Measurements from ENCODE around the gene NFYA. TPM values are rescaled to one million over a fixed set of nuclear protein-coding genes. Genes with fewer than 3 reads are reported as not detected.
A peak's percentile ranks its signal among the peaks of the same experiment; 100 is the strongest.

Gene NFYA
- total and polyA plus RNA-seq, 3 experiments from 2014 or later: 26.3 to 34.9 (median 34.5) TPM

- Mint-ChIP-seq H3K27me3 (peaks cover 0 to 2% of the 10 kb centered on the region in 2 donors), H3K4me1 (peaks cover 6 to 9% (median 7%) of the 10 kb centered on the region in 3 donors), H3K4me3 (no peak overlapping the region), H3K9me3 (no peaks in the 10 kb centered on the region), H3K27ac (no peak overlapping the region), H3K36me3 (peaks cover 0 to 5% (median 4%) of the 10 kb centered on the region in 3 donors)
- H3K36me3 ChIP-seq (ENCODE audit: insufficient read depth, low read length): no peaks in the 10 kb centered on the region
- no peak for DNase-seq
- H3K4me1 ChIP-seq (ENCODE audit: insufficient read depth, low read length): peaks cover 6% of the 10 kb centered on the region
- H3K27ac ChIP-seq (ENCODE audit: low read depth, low read length): no peak overlapping the region
- CTCF ChIA-PET: no interaction called here
- H3K27me3 ChIP-seq (ENCODE audit: insufficient read depth, low read length, poor library complexity, severe bottlenecking): no peaks in the 10 kb centered on the region
- POLR2A ChIA-PET: no interaction called here
- H3K9me3 ChIP-seq (ENCODE audit: low read length): no peaks in the 10 kb centered on the region
- H3K4me3 ChIP-seq (ENCODE audit: low read length): no peak overlapping the region
These were observed 39.0 kb upstream of the NFYA start for GRCh38 chr6:41033776-41034175.

DNA sequence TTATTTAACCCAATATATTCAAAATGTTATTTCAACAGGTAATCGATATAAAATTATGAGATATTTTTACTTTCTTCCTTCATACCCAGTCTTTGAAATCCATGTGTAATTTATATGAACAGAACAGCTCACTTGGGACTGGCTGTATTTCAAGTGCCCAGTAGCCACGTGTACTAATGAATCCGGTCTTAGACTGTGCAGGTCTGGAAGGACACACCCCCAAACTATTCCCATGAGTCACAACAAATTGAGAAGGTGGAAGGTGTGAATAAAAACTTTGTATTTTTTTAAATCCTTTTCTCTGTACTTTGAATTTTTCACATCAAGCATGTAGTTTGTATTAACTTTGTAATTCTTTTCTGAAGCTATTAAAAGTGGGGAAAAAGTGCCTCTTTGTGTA is 36.6 kb upstream of the NFYA start:
- Histone ChIP-seq H3K27me3 (ENCODE audit: insufficient read depth, low read length, poor library complexity, severe bottlenecking) (no peaks in the 10 kb centered on the region), H3K4me3 (ENCODE audit: low read length) (no peak overlapping the region), H3K27ac (ENCODE audit: low read depth, low read length) (no peak overlapping the region), H3K4me1 (ENCODE audit: insufficient read depth, low read length) (no peaks in the 10 kb centered on the region), H3K9me3 (ENCODE audit: low read length) (no peaks in the 10 kb centered on the region), H3K36me3 (ENCODE audit: insufficient read depth, low read length) (no peaks in the 10 kb centered on the region)
- ChIA-PET CTCF (interaction anchor here (1.9 to 3.0 kb wide), 2 partner anchors 8 to 17 kb away, joined by 4 to 27 read pairs; no protein-coding TSS in a partner anchor), POLR2A (interaction anchor here (1.2 kb wide), 1 partner anchor 8 kb away, joined by 4 read pairs; no protein-coding TSS in a partner anchor)
- no peak overlapping the region for H3K4me3 Mint-ChIP-seq
- H3K27ac Mint-ChIP-seq: peak overlapping the region in 3 of 8 donors; percentile 61 to 79 (median 62)
- H3K9me3 Mint-ChIP-seq: no peaks in the 10 kb centered on the region
- peaks cover 0 to 4% (median 2%) of the 10 kb centered on the region in 3 donors for H3K36me3 Mint-ChIP-seq
- peaks cover 0 to under 1% (median 0%) of the 10 kb centered on the region in 3 donors for H3K4me1 Mint-ChIP-seq
- no peak for DNase-seq
- peaks cover 0 to 2% of the 10 kb centered on the region in 2 donors for H3K27me3 Mint-ChIP-seq

GRCh38 chr6:41036601-41037000 is 36.2 kb upstream of the NFYA start:
- H3K4me1 ChIP-seq (ENCODE audit: insufficient read depth, low read length): no peaks in the 10 kb centered on the region
- no peaks in the 10 kb centered on the region for H3K9me3 ChIP-seq (ENCODE audit: low read length)
- peaks cover 0 to 2% of the 10 kb centered on the region in 2 donors for H3K27me3 Mint-ChIP-seq
- no peaks in the 10 kb centered on the region for H3K9me3 Mint-ChIP-seq
- POLR2A ChIA-PET: interaction anchor here (1.2 kb wide), 1 partner anchor 8 kb away, joined by 4 read pairs; no protein-coding TSS in a partner anchor
- no peak overlapping the region for H3K4me3 ChIP-seq (ENCODE audit: low read length)
- no peak overlapping the region for H3K27ac ChIP-seq (ENCODE audit: low read depth, low read length)
- CTCF ChIA-PET: interaction anchor here (1.0 to 3.0 kb wide), 4 partner anchors 8 to 38 kb away, joined by 3 to 27 read pairs (median 4); no protein-coding TSS in a partner anchor
- H3K27ac Mint-ChIP-seq: peak overlapping the region in 2 of 8 donors; percentile 6 to 11
- no peaks in the 10 kb centered on the region for H3K27me3 ChIP-seq (ENCODE audit: insufficient read depth, low read length, poor library complexity, severe bottlenecking)
- DNase-seq: no peak
- no peaks in the 10 kb centered on the region for H3K4me1 Mint-ChIP-seq
- peaks cover 0 to 4% (median 2%) of the 10 kb centered on the region in 3 donors for H3K36me3 Mint-ChIP-seq
- no peak overlapping the region for H3K4me3 Mint-ChIP-seq
- no peaks in the 10 kb centered on the region for H3K36me3 ChIP-seq (ENCODE audit: insufficient read depth, low read length)

DNA sequence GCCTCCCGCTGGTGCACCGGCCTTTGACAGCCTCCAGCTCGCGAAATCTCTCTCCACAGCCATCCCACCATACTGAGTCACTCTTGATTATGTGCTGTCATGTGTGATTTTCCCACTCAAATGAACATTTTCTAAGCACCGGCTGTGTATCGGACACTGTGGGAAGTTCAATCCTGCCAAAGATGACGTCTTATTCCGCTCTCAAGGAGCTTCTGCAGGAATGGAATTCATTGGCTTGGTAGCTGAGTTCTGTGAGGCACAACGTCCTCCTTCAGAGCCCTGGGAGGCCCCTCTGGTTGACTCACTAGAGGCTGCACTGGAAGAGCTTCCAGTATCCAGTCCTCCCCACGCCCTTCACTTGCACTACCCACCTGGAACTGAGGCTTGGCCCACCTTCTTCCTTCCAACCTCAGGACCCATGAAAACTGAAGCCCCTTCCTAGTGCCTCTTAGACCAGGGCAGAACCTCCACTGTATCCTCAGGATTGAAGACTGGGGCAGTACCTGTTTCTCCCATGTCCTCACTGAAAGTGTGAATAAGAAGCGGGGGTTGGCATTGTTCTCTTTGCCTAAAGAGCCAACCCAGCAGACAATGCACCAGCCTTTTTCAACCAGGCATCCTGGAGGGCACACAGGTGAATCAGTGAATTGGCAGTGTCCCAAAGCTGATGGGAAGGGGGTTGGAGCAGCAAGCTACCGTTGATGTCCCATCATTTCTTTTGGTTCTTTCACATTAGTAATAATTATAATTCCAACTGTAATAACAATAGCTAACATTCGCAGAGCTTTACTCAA is 35.5 kb upstream of the NFYA start:
- H3K27ac ChIP-seq (ENCODE audit: low read depth, low read length): no peak overlapping the region
- H3K36me3 ChIP-seq (ENCODE audit: insufficient read depth, low read length): no peaks in the 10 kb centered on the region
- peaks cover 0 to 10% (median 7%) of the 10 kb centered on the region in 3 donors for H3K36me3 Mint-ChIP-seq
- no peaks in the 10 kb centered on the region for H3K9me3 Mint-ChIP-seq
- DNase-seq: no peak
- POLR2A ChIA-PET: interaction anchor here (1.2 kb wide), 1 partner anchor 9 kb away, joined by 4 read pairs; no protein-coding TSS in a partner anchor
- H3K4me3 Mint-ChIP-seq: no peak overlapping the region
- peak overlapping the region in 1 of 8 donors; percentile 6 for H3K27ac Mint-ChIP-seq
- no peaks in the 10 kb centered on the region for H3K4me1 Mint-ChIP-seq
- H3K27me3 Mint-ChIP-seq: peaks cover 0 to 2% of the 10 kb centered on the region in 2 donors
- CTCF ChIA-PET: interaction anchor here (0.9 to 3.0 kb wide), 5 partner anchors 9 to 39 kb away, joined by 3 to 27 read pairs (median 3); no protein-coding TSS in a partner anchor
- H3K4me1 ChIP-seq (ENCODE audit: insufficient read depth, low read length): no peaks in the 10 kb centered on the region
- H3K4me3 ChIP-seq (ENCODE audit: low read length): no peak overlapping the region
- H3K27me3 ChIP-seq (ENCODE audit: insufficient read depth, low read length, poor library complexity, severe bottlenecking): no peaks in the 10 kb centered on the region
- no peaks in the 10 kb centered on the region for H3K9me3 ChIP-seq (ENCODE audit: low read length)

- H3K27ac Mint-ChIP-seq: no peak overlapping the region
- Histone ChIP-seq H3K4me3 (ENCODE audit: low read length) (no peak overlapping the region), H3K4me1 (ENCODE audit: insufficient read depth, low read length) (no peaks in the 10 kb centered on the region), H3K9me3 (ENCODE audit: low read length) (no peaks in the 10 kb centered on the region), H3K36me3 (ENCODE audit: insufficient read depth, low read length) (no peaks in the 10 kb centered on the region), H3K27ac (ENCODE audit: low read depth, low read length) (no peak overlapping the region), H3K27me3 (ENCODE audit: insufficient read depth, low read length, poor library complexity, severe bottlenecking) (no peaks in the 10 kb centered on the region)
- H3K9me3 Mint-ChIP-seq: no peaks in the 10 kb centered on the region
- H3K27me3 Mint-ChIP-seq: peaks cover 0 to 2% of the 10 kb centered on the region in 2 donors
- DNase-seq: no peak
- H3K36me3 Mint-ChIP-seq: peaks cover 0 to 12% (median 7%) of the 10 kb centered on the region in 3 donors
- POLR2A ChIA-PET: no interaction called here
- CTCF ChIA-PET: interaction anchor here (0.9 to 3.0 kb wide), 2 partner anchors 10 to 11 kb away, joined by 3 to 27 read pairs; no protein-coding TSS in a partner anchor
- no peak overlapping the region for H3K4me3 Mint-ChIP-seq
- H3K4me1 Mint-ChIP-seq: no peaks in the 10 kb centered on the region
These were observed 34.6 kb upstream of the NFYA start for GRCh38 chr6:41038205-41038604.

GRCh38 chr6:41039060-41039998 is 33.4 kb upstream of the NFYA start, which contains the start of gene UNC5CL:
Gene UNC5CL (minus strand): TSS chr6:41039221. CDS start chr6:41035074, 4,147 bp downstream.
- Mint-ChIP-seq H3K4me1 (no peaks in the 10 kb centered on the region), H3K4me3 (peak within 1 kb of the TSS in 1 of 7 donors; percentile 3), H3K27me3 (peaks cover 0 to 2% of the 10 kb centered on the region in 2 donors), H3K9me3 (no peaks in the 10 kb centered on the region), H3K36me3 (peaks cover 0 to 11% (median 5%) of the 10 kb centered on the region in 3 donors), H3K27ac (no peak within 1 kb of the TSS)
- ChIA-PET CTCF (interaction anchor here (1.0 to 3.0 kb wide), 7 partner anchors 10 to 58 kb away, joined by 3 to 44 read pairs (median 5); no protein-coding TSS in a partner anchor), POLR2A (no interaction called here)
- Histone ChIP-seq H3K4me3 (ENCODE audit: low read length) (no peak within 1 kb of the TSS), H3K36me3 (ENCODE audit: insufficient read depth, low read length) (no peaks in the 10 kb centered on the region), H3K4me1 (ENCODE audit: insufficient read depth, low read length) (no peaks in the 10 kb centered on the region), H3K27me3 (ENCODE audit: insufficient read depth, low read length, poor library complexity, severe bottlenecking) (no peaks in the 10 kb centered on the region), H3K9me3 (ENCODE audit: low read length) (no peaks in the 10 kb centered on the region), H3K27ac (ENCODE audit: low read depth, low read length) (no peak within 1 kb of the TSS)
- DNase-seq: peak; percentile 18 to 61 (median 24)

DNA sequence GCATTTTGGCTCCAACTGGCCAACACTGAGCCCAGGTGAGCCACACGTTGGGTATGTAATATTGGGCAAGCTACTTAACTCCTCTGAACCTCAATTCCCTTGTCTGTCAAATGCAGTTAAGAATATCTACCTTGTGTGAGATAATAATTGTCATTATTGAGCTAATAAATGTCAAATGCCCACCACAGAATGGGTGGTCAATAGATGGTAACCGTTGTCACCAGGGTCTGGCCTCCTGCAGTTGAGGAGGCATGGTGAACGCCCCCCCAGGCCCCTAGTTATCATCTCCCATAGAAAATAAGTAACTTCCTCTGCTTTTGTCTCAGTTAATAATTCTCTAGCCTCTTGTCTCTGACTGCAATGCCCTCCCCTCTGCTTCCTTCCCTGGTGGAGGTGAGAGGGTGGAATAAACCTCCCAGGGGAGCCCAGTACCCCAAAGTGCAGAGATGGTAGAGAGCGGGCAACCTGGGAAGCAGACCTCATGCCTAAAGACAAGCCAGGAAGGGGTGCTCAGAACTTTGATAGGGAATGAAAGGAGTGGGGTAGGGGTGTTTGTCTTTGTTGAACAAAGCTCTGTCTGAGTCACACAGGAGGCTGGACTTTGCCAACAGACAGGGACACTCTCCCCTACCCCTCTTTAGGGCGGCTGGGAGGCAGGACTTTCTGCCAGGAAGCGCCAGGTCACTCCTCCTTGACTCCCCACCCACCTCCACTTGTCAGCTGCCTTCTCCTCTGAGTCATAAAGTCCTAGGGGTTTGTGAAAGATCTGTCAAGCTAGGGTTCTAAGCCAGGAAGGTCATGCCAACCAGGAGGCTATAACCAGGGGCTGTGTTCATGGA is 32.5 kb upstream of the NFYA start:
- POLR2A ChIA-PET: no interaction called here
- Mint-ChIP-seq H3K36me3 (peaks cover 0 to 11% (median 5%) of the 10 kb centered on the region in 3 donors), H3K27ac (no peak overlapping the region), H3K4me1 (no peaks in the 10 kb centered on the region), H3K9me3 (no peaks in the 10 kb centered on the region), H3K4me3 (no peak overlapping the region), H3K27me3 (peaks cover 0 to 2% of the 10 kb centered on the region in 2 donors)
- H3K4me1 ChIP-seq (ENCODE audit: insufficient read depth, low read length): no peaks in the 10 kb centered on the region
- no peaks in the 10 kb centered on the region for H3K36me3 ChIP-seq (ENCODE audit: insufficient read depth, low read length)
- H3K27ac ChIP-seq (ENCODE audit: low read depth, low read length): no peak overlapping the region
- no peaks in the 10 kb centered on the region for H3K9me3 ChIP-seq (ENCODE audit: low read length)
- no peak for DNase-seq
- CTCF ChIA-PET: interaction anchor here (1.3 to 3.0 kb wide), 6 partner anchors 9 to 59 kb away, joined by 3 to 44 read pairs (median 4); no protein-coding TSS in a partner anchor
- H3K4me3 ChIP-seq (ENCODE audit: low read length): no peak overlapping the region
- H3K27me3 ChIP-seq (ENCODE audit: insufficient read depth, low read length, poor library complexity, severe bottlenecking): no peaks in the 10 kb centered on the region

Measured in CD8-positive, alpha-beta memory T cell (primary cell).